Jurkat, Clone E6-1 (cell line): Measurements from ENCODE around the gene STING1. TPM values are rescaled to one million over a fixed set of nuclear protein-coding genes. Genes with fewer than 3 reads are reported as not detected.
A peak's percentile ranks its signal among the peaks of the same experiment; 100 is the strongest.
"Not testable (repeated sequence)": the region's sequence is repeated elsewhere in the genome, so short reads cannot be mapped to it uniquely, and the experiment has no call there.

ENCODE experiments used
- DNase-seq: peaks from one replicate; pipeline ENCODE4 v3.0.0-alpha.2; 2011; ENCODE audit warnings: low read depth, low spot score
- H3K4me3 ChIP-seq: 2 replicates; pipeline ENCODE4 v1.5.1; 2011; ENCODE audit warnings: mild to moderate bottlenecking, low read length, control low read depth, moderate library complexity
- polyA plus RNA-seq: library from polyadenylated mRNA; unstranded; fragments of >200 nt; gene quantifications from one replicate; pipeline ENCODE4 v1.2.1, GENCODE V29; 2012; ENCODE audit warnings: missing spikeins; ENCODE audit not compliant: insufficient read length, insufficient read depth

STING1 gene
- 45.1 TPM for polyA plus RNA-seq

- peak within 1 kb of the TSS; percentile 72 for H3K4me3 ChIP-seq
- DNase-seq, result peak; percentile 92
These were observed at the start of gene STING1 for GRCh38 chr5:139482050-139482889. Gene STING1, minus strand, starts transcription at chr5:139482758. Its CDS starts 1,054 bp downstream, at chr5:139481704.

GRCh38 chr5:139531772-139532169, 49.2 kb upstream of the STING1 start:
- no peak overlapping the region for H3K4me3 ChIP-seq
- no peak for DNase-seq

GRCh38 chr5:139530079-139530478, 47.5 kb upstream of the STING1 start:
- H3K4me3 ChIP-seq, DNase-seq: not testable (repeated sequence)

- not testable (repeated sequence) for H3K4me3 ChIP-seq, DNase-seq
These were observed 46.1 kb upstream of the STING1 start for GRCh38 chr5:139528695-139529094.

- not testable (repeated sequence) for H3K4me3 ChIP-seq, DNase-seq
These were observed 45.4 kb upstream of the STING1 start for GRCh38 chr5:139527896-139528467.

- H3K4me3 ChIP-seq, result not testable (repeated sequence)
These were observed 44.5 kb upstream of the STING1 start for GRCh38 chr5:139527090-139527470.

GRCh38 chr5:139526309-139527089, 43.9 kb upstream of the STING1 start:
- DNase-seq, H3K4me3 ChIP-seq: not testable (repeated sequence)

More at GRCh38 chr5:139527090-139527470, 44.5 kb upstream of the STING1 start:
- DNase-seq, result not testable (repeated sequence)

- DNase-seq, H3K4me3 ChIP-seq: not testable (repeated sequence)
These were observed 43.2 kb upstream of the STING1 start for GRCh38 chr5:139525586-139526308.

GRCh38 chr5:139524940-139525585, 42.5 kb upstream of the STING1 start:
- no peak for DNase-seq
- H3K4me3 ChIP-seq, result no peak overlapping the region

- H3K4me3 ChIP-seq, result no peak overlapping the region
- DNase-seq, result no peak
These were observed 41.9 kb upstream of the STING1 start for GRCh38 chr5:139524446-139524845.

GRCh38 chr5:139523635-139524445, 41.3 kb upstream of the STING1 start:
- no peak for DNase-seq
- no peak overlapping the region for H3K4me3 ChIP-seq

GRCh38 chr5:139517683-139518564, 35.4 kb upstream of the STING1 start:
- peak overlapping the region; percentile 68 for H3K4me3 ChIP-seq
- peak; percentile 73 for DNase-seq

GRCh38 chr5:139514486-139514856, 31.9 kb upstream of the STING1 start:
- H3K4me3 ChIP-seq, result no peak overlapping the region
- DNase-seq, result no peak

- DNase-seq, result no peak
- H3K4me3 ChIP-seq, result no peak overlapping the region
These were observed 31.4 kb upstream of the STING1 start for GRCh38 chr5:139513852-139514485.

- H3K4me3 ChIP-seq, result not testable (repeated sequence)
- peak; percentile 57 for DNase-seq
These were observed 30.9 kb upstream of the STING1 start for GRCh38 chr5:139513434-139513833.

- no peak for DNase-seq
These were observed 30.3 kb upstream of the STING1 start for GRCh38 chr5:139512786-139513390.

More at GRCh38 chr5:139512786-139513390, 30.3 kb upstream of the STING1 start:
- no peak overlapping the region for H3K4me3 ChIP-seq
